GM23248 (cell line): ENCODE data around the gene TMIGD3. TPM values are rescaled to one million over a fixed set of nuclear protein-coding genes. Genes with fewer than 3 reads are reported as not detected.

ENCODE experiments used
- DNase-seq: peaks from one replicate; pipeline ENCODE4 v3.0.0-alpha.2; 2015
- H2AFZ ChIP-seq: fragments of 200-600 bp; sonication (generic); 2 replicates; pipeline ENCODE4 v1.6.1; 2016; ENCODE audit warnings: antibody characterized with exemption
- H3F3A ChIP-seq: fragments of 200-600 bp; sonication (generic); 2 replicates; pipeline ENCODE4 v1.6.1; 2016; ENCODE audit warnings: mild to moderate bottlenecking, antibody characterized with exemption, mixed run types; ENCODE audit not compliant: insufficient read depth
- H3K27ac ChIP-seq: fragments of 200-600 bp; sonication (generic); 2 replicates; pipeline ENCODE4 v1.5.1; 2016; ENCODE audit warnings: mild to moderate bottlenecking
- H3K27me3 ChIP-seq: fragments of 200-600 bp; sonication (generic); replicated peaks from 2 replicates; pipeline ENCODE4 v1.6.1; 2016; ENCODE audit warnings: mild to moderate bottlenecking; ENCODE audit not compliant: insufficient read depth
- H3K36me3 ChIP-seq: fragments of 200-600 bp; sonication (generic); 2 replicates; pipeline ENCODE4 v1.6.1; 2016; ENCODE audit warnings: low read depth, mild to moderate bottlenecking
- H3K4me1 ChIP-seq: fragments of 200-600 bp; sonication (generic); 2 replicates; pipeline ENCODE4 v1.6.1; 2016; ENCODE audit warnings: mild to moderate bottlenecking; ENCODE audit not compliant: insufficient read depth
- H3K4me2 ChIP-seq: fragments of 200-600 bp; sonication (generic); one replicate; pipeline ENCODE4 v1.6.1; 2016; ENCODE audit warnings: mild to moderate bottlenecking; ENCODE audit not compliant: unreplicated experiment
- H3K4me3 ChIP-seq: fragments of 200-600 bp; sonication (generic); 2 replicates; pipeline ENCODE4 v1.5.1; 2016; ENCODE audit warnings: mild to moderate bottlenecking
- H3K79me2 ChIP-seq: fragments of 200-600 bp; sonication (generic); 2 replicates; pipeline ENCODE4 v1.6.1; 2016; ENCODE audit warnings: mild to moderate bottlenecking; ENCODE audit not compliant: insufficient read depth
- H3K9ac ChIP-seq: fragments of 200-600 bp; sonication (generic); 2 replicates; pipeline ENCODE4 v1.6.1; 2016; ENCODE audit warnings: mild to moderate bottlenecking
- H3K9me2 ChIP-seq: fragments of 200-600 bp; sonication (generic); 2 replicates; pipeline ENCODE4 v1.6.1; 2016; ENCODE audit warnings: mixed run types, mild to moderate bottlenecking, moderate library complexity; ENCODE audit not compliant: insufficient read depth
- H3K9me3 ChIP-seq: fragments of 200-600 bp; sonication (generic); one replicate; pipeline ENCODE4 v1.6.1; 2017; ENCODE audit warnings: low read depth
- H4K20me1 ChIP-seq: fragments of 200-600 bp; sonication (generic); 2 replicates; pipeline ENCODE4 v1.6.0; 2016; ENCODE audit not compliant: insufficient read depth
- EZH2 ChIP-seq: fragments of 200-600 bp; sonication (generic); IDR thresholded peaks from 2 replicates; pipeline ENCODE4 v1.6.1; 2018; ENCODE audit warnings: antibody characterized with exemption, mild to moderate bottlenecking; ENCODE audit not compliant: insufficient read depth, poor library complexity, severe bottlenecking
- EZH2phosphoT487 ChIP-seq: fragments of 200-600 bp; sonication (generic); IDR thresholded peaks from 2 replicates; pipeline ENCODE4 v1.6.1; 2018; ENCODE audit warnings: antibody characterized with exemption, moderate library complexity, mild to moderate bottlenecking, low read depth; ENCODE audit not compliant: insufficient read depth
- WGBS, 2 experiments: methylation state at CpG; one replicate each; pipeline ENCODE4 v1.1.6; 2015 to 2017; ENCODE audit warnings: low lambda C conversion rate in 2 of 2, low coverage in 1 of 2; ENCODE audit errors: missing lambda C conversion rate in 2 of 2; 5-methylcytosine and 5-hydroxymethylcytosine counted together
- in situ Hi-C: fragments of 300-500 bp; cut with MboI; formaldehyde crosslinking; loops from 2 replicates; pipeline ENCODE4 v1.15.0; 2020
- polyA plus RNA-seq: library from polyadenylated mRNA; unstranded; fragments of >200 nt; fragmentation: Nextera tagmentation; extraction: Ambion mirVana; gene quantifications from 2 replicates; pipeline ENCODE4 v1.2.1, GENCODE V29; 2016
- small RNA-seq: library from RNA; depleted of rRNA; stranded (forward); fragments of <200 nt; gene quantifications from one replicate; pipeline ENCODE3, GENCODE V24; 2014; ENCODE audit warnings: low read depth, low replicate concordance
- total RNA-seq: library from RNA; depleted of rRNA; stranded (reverse); fragments of >200 nt; shearing (Covaris generic); gene quantifications from 2 replicates; pipeline ENCODE4 v1.2.3, GENCODE V29; 2014; rRNA removed

Gene TMIGD3
- total and polyA plus RNA-seq, 2 experiments from 2014 or later = not detected

DNA sequence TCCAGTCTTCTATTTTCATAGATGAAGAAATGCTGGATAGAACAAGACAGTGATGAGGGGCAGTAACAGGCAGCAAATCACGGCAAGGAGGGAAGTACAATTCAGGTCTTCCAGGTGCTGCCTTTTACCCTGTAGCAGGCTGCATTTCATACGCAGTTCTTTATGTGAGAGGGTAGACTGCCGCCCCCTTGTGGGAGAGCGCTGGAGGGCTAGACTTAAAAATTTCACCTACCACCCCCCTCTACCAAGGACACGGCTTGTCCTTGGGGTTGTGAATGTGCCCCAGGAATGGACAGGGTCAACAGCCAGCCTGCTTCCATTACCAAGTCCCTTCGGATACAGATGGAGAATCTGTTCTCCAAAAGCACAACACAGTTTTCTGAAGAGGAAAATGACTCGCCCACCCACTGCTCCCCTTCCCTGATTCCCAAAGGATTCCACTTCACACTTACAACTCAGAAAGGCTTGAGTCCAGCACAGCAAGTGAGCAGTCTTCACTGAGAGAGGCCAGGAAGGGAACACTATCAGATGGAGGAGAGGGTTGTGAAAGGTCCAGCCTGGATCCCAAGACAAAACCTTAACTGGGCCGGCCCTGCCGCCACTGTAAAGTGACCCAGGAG, 61.8 kb downstream of the TMIGD3 start:
- no peak overlapping the region for H3K4me3 ChIP-seq
- WGBS, 2 experiments = 85 to 88% methylated on average over 9 of the region's 9 CpGs
- no peak overlapping the region for H3K4me2 ChIP-seq
- no peaks in the 10 kb centered on the region for H3K9me2 ChIP-seq
- H3K27me3 ChIP-seq = no peaks in the 10 kb centered on the region
- H3F3A ChIP-seq = peaks cover 7% of the 10 kb centered on the region; the same call in 1 of the 2 replicates
- in situ Hi-C loops = no loop called here
- no peak overlapping the region for H3K9ac ChIP-seq
- H3K27ac ChIP-seq = no peak overlapping the region
- H4K20me1 ChIP-seq = no peaks in the 10 kb centered on the region; the same call in 1 of the 2 replicates
- H3K9me3 ChIP-seq = no peaks in the 10 kb centered on the region
- H3K4me1 ChIP-seq = peaks cover 7% of the 10 kb centered on the region
- peaks cover 58% of the 10 kb centered on the region for H3K36me3 ChIP-seq
- peaks cover 24% of the 10 kb centered on the region for H3K79me2 ChIP-seq
- no peak for TF ChIP-seq EZH2phosphoT487
- no peak for TF ChIP-seq EZH2
- H2AFZ ChIP-seq = no peak overlapping the region
- peak; percentile 22 for DNase-seq

DNA sequence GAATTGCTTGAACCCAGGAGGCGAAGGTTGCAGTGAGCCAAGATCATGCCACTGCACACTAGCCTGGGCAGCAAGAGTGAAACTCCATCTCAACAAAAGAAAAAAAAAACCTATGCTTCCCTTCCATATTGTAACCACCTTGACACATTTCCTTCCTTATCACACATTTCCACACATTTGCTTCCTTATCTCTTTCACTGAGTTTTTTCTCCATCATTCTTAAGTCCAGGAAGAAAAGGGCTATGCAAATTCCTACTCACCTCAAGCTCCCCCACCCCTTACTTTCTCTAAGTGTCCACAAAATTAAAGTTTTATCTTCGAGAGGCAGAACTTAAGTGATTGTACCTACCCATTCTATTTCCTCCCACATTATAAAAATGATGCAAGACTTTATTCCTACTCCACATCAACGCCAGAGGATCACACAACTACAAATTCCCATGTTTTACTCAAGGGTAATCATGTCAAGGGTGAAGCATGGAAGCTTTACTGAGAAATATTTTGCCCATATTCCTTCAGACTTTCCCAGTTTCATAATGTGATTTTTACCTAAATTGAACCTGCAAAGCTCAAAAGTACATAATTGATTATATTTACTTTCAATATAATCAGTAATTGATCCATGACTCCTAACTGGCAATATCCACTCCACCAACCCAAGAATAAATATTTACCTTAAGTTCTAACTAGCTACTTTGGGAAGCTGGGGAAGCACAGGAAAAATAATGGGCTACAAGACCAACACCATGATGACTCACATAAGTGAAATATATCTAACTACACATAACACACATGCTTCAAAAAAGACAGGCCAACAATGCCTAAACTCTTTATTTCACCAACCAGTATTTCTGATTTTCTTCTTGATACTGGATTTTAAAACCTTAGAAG, 63.7 kb downstream of the TMIGD3 start:
- Histone ChIP-seq H3K4me1 (peaks cover 12% of the 10 kb centered on the region), H3K36me3 (peaks cover 48% of the 10 kb centered on the region), H3K27me3 (no peaks in the 10 kb centered on the region), H3K9me2 (no peaks in the 10 kb centered on the region), H3K79me2 (peaks cover 4% of the 10 kb centered on the region), H3F3A (peaks cover 7% of the 10 kb centered on the region; the same call in 1 of the 2 replicates), H3K4me2 (no peak overlapping the region), H4K20me1 (no peaks in the 10 kb centered on the region; the same call in 1 of the 2 replicates), H3K27ac (no peak overlapping the region), H3K9me3 (no peaks in the 10 kb centered on the region), H3K9ac (no peak overlapping the region), H2AFZ (no peak overlapping the region), H3K4me3 (no peak overlapping the region)
- TF ChIP-seq EZH2phosphoT487 (no peak), EZH2 (no peak)
- in situ Hi-C loops = no loop called here
- no peak for DNase-seq
- 97 to 99% methylated on average over 3 of the region's 3 CpGs for WGBS, 2 experiments

DNA sequence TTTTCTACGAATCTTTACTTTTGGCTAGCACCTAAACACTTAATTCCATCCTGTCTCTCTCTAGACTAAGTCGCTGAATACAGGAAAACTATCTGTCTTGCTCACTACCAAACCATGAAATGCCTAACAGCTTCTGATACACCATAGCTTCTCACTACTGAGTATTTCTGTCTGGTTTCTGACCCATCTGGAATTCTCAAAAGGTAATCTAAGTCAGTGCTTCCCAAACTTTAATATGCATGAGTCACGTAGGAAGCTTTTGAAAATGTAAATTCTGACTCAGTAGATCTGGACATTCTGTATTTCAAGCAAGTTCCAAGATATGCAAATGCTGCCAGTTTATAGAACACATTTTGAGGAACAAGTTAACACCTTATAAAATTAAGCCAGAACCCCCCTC, 66.7 kb downstream of the TMIGD3 start:
- Histone ChIP-seq H3K9me2 (no peaks in the 10 kb centered on the region), H3K4me2 (no peak overlapping the region), H3K4me3 (no peak overlapping the region), H4K20me1 (no peaks in the 10 kb centered on the region; the same call in 1 of the 2 replicates), H3K4me1 (peaks cover 12% of the 10 kb centered on the region), H3K36me3 (peaks cover 36% of the 10 kb centered on the region; the same call in 1 of the 2 replicates), H3F3A (peaks cover 7% of the 10 kb centered on the region; the same call in 1 of the 2 replicates), H3K27ac (no peak overlapping the region), H3K27me3 (no peaks in the 10 kb centered on the region), H3K9me3 (no peaks in the 10 kb centered on the region), H2AFZ (no peak overlapping the region), H3K9ac (no peak overlapping the region), H3K79me2 (no peaks in the 10 kb centered on the region)
- DNase-seq = peak; percentile 41
- WGBS, 2 experiments = 60 to 63% methylated on average over 3 of the region's 3 CpGs
- TF ChIP-seq EZH2phosphoT487 = no peak
- TF ChIP-seq EZH2 = no peak
- in situ Hi-C loops = no loop called here

Small RNA genes within 50 kb of the gene (small RNA-seq; reads per million reads assigned to genes)
- gene RF00019 = not detected
- gene RNU6-792P = not detected

Other genes with a start within 250 kb of the TMIGD3 start
- gene CHIA, start 212.8 kb downstream of the TMIGD3 start, total RNA-seq = not detected in 2 replicates
- not detected in 2 replicates for gene CHIA, start 212.8 kb downstream of the TMIGD3 start, polyA plus RNA-seq
- under 0.01 and 1.5 TPM in 2 replicates for gene OVGP1, start 75.9 kb downstream of the TMIGD3 start, total RNA-seq
- gene OVGP1, start 75.9 kb downstream of the TMIGD3 start, polyA plus RNA-seq = 0.13 and 0.41 TPM in 2 replicates
- gene WDR77, start 54.4 kb downstream of the TMIGD3 start, total RNA-seq = 31.6 and 34.3 TPM in 2 replicates
- gene WDR77, start 54.4 kb downstream of the TMIGD3 start, polyA plus RNA-seq = 45.8 and 47.7 TPM in 2 replicates
- 186 and 226 TPM in 2 replicates for gene ATP5PB, start 54.2 kb downstream of the TMIGD3 start, total RNA-seq
- gene ATP5PB, start 54.2 kb downstream of the TMIGD3 start, polyA plus RNA-seq = 295 and 304 TPM in 2 replicates
- gene C1orf162, start 29.6 kb downstream of the TMIGD3 start, total RNA-seq = not detected in 2 replicates
- gene C1orf162, start 29.6 kb downstream of the TMIGD3 start, polyA plus RNA-seq = 0.30 TPM in 1 of 2 replicates, not detected in the other
- gene ADORA3, start within 50 bp of the TMIGD3 start, total RNA-seq = not detected in 2 replicates
- not detected in 2 replicates for gene ADORA3, start within 50 bp of the TMIGD3 start, polyA plus RNA-seq
- gene RAP1A, start 116.2 kb upstream of the TMIGD3 start, total RNA-seq = 29.5 and 37.6 TPM in 2 replicates
- 40.0 and 43.1 TPM in 2 replicates for gene RAP1A, start 116.2 kb upstream of the TMIGD3 start, polyA plus RNA-seq
- gene INKA2, start 235.8 kb upstream of the TMIGD3 start, total RNA-seq = 0.63 and 1.3 TPM in 2 replicates
- 1.2 and 1.3 TPM in 2 replicates for gene INKA2, start 235.8 kb upstream of the TMIGD3 start, polyA plus RNA-seq